CD14-positive monocyte (primary cell): ENCODE results near the gene CBX4. TPM values are rescaled to one million over a fixed set of nuclear protein-coding genes. Genes with fewer than 3 reads are reported as not detected.

Experiments
- DNase-seq, 3 donors: peaks; one replicate each; pipeline ENCODE4 v3.0.0-alpha.2; 2011 to 2022
- H2AFZ ChIP-seq: 2 replicates; pipeline ENCODE4 v1.6.0; 2012; ENCODE audit warnings: mild to moderate bottlenecking, low read depth, low read length, inconsistent platforms; ENCODE audit not compliant: insufficient read depth, poor library complexity, severe bottlenecking
- H3K27ac ChIP-seq, 2 donors: 1 replicate in 1 of 2; 2 replicates in 1 of 2; pipeline ENCODE4 v1.5.1; 2012 to 2013; ENCODE audit warnings: low read length in 2 of 2, control low read depth in 1 of 2, inconsistent platforms in 1 of 2, low read depth in 1 of 2, mild to moderate bottlenecking in 1 of 2
- H3K27me3 ChIP-seq, 2 donors: one replicate each; pipeline versions ENCODE4 v1.6.0 to v1.6.1; 2011 to 2013; ENCODE audit warnings: low read length in 2 of 2; ENCODE audit not compliant: control insufficient read depth in 2 of 2, insufficient read depth in 2 of 2
- H3K36me3 ChIP-seq, 2 donors: replicated peaks in 1 of 2; 1 replicate in 1 of 2; 2 replicates in 1 of 2; pipeline versions ENCODE4 v1.5.1 to v1.6.1; 2012 to 2013; ENCODE audit warnings: low read length in 2 of 2, control low read depth in 1 of 2, inconsistent platforms in 1 of 2, mild to moderate bottlenecking in 1 of 2; ENCODE audit not compliant: insufficient read depth in 2 of 2, control insufficient read depth in 1 of 2
- H3K4me1 ChIP-seq, 2 donors: 1 replicate in 1 of 2; 2 replicates in 1 of 2; pipeline versions ENCODE4 v1.5.1 to v1.6.1; 2012 to 2013; ENCODE audit warnings: low read length in 2 of 2, control low read depth in 1 of 2, inconsistent platforms in 1 of 2, mild to moderate bottlenecking in 1 of 2, moderate library complexity in 1 of 2; ENCODE audit not compliant: insufficient read depth in 2 of 2, control insufficient read depth in 1 of 2
- H3K4me2 ChIP-seq: replicated peaks from 2 replicates; pipeline ENCODE3; 2012; ENCODE audit warnings: low read length, moderate library complexity, mild to moderate bottlenecking; ENCODE audit not compliant: poor library complexity, severe bottlenecking; ENCODE audit errors: extremely low read depth
- H3K4me3 ChIP-seq, 3 experiments: fragments of 200-600 bp in 1 of 3; sonication (generic) in 1 of 3; replicated peaks in 1 of 3; 1 replicate in 2 of 3; 2 replicates in 1 of 3; pipeline ENCODE4 v1.5.1; 2011 to 2013; ENCODE audit warnings: low read length in 3 of 3, mild to moderate bottlenecking in 3 of 3, control low read depth in 2 of 3, low read depth in 2 of 3, inconsistent platforms in 1 of 3, moderate library complexity in 1 of 3
- H3K79me2 ChIP-seq: 2 replicates; pipeline ENCODE4 v1.6.0; 2012; ENCODE audit warnings: mild to moderate bottlenecking, control low read depth, inconsistent platforms, low read length, moderate library complexity; ENCODE audit not compliant: insufficient read depth
- H3K9ac ChIP-seq: 2 replicates; pipeline ENCODE4 v1.6.0; 2017; ENCODE audit warnings: low read length, mild to moderate bottlenecking; ENCODE audit not compliant: insufficient read depth, poor library complexity, severe bottlenecking
- H3K9me3 ChIP-seq, 2 donors: replicated peaks in 1 of 2; 1 replicate in 1 of 2; 2 replicates in 1 of 2; pipeline versions ENCODE4 v1.5.1 to v1.6.1; 2012 to 2013; ENCODE audit warnings: low read length in 2 of 2, control low read depth in 1 of 2; ENCODE audit not compliant: control insufficient read depth in 1 of 2, insufficient read depth in 1 of 2
- H4K20me1 ChIP-seq: 2 replicates; pipeline ENCODE4 v1.6.0; 2012; ENCODE audit warnings: mild to moderate bottlenecking, low read length, control low read depth, moderate library complexity; ENCODE audit not compliant: insufficient read depth
- H3K27ac Mint-ChIP-seq, 7 donors: one replicate each; pipeline ENCODE4 v1.8.0; 2020; ENCODE audit warnings: mild to moderate bottlenecking in 7 of 7, mixed read lengths in 7 of 7, moderate library complexity in 6 of 7, inconsistent platforms in 2 of 7
- H3K27me3 Mint-ChIP-seq, 3 donors: one replicate each; pipeline ENCODE4 v1.8.0; 2021 to 2022; ENCODE audit warnings: low read depth in 3 of 3, mild to moderate bottlenecking in 3 of 3, mixed read lengths in 3 of 3, moderate library complexity in 3 of 3, inconsistent platforms in 1 of 3
- H3K36me3 Mint-ChIP-seq, 2 donors: one replicate each; pipeline ENCODE4 v1.8.0; 2020; ENCODE audit warnings: mixed read lengths in 2 of 2, inconsistent platforms in 1 of 2, mild to moderate bottlenecking in 1 of 2
- H3K4me1 Mint-ChIP-seq: one replicate; pipeline ENCODE4 v1.8.0; 2020; ENCODE audit warnings: mild to moderate bottlenecking, mixed read lengths
- H3K4me3 Mint-ChIP-seq, 2 donors: one replicate each; pipeline ENCODE4 v1.8.0; 2020; ENCODE audit warnings: mild to moderate bottlenecking in 2 of 2, mixed read lengths in 2 of 2, moderate library complexity in 1 of 2
- H3K9me3 Mint-ChIP-seq, 7 donors: one replicate each; pipeline ENCODE4 v1.8.0; 2020 to 2022; ENCODE audit warnings: mixed read lengths in 7 of 7, mild to moderate bottlenecking in 6 of 7, moderate library complexity in 6 of 7, inconsistent platforms in 2 of 7
- WGBS: methylation state at CpG from one replicate; pipeline ENCODE4 v1.1.5; 2013; ENCODE audit warnings: missing lambda C conversion rate; ENCODE audit not compliant: insufficient coverage; 5-methylcytosine and 5-hydroxymethylcytosine counted together
- intact Hi-C, 2 donors: fragments of 100-400 bp; cut with micrococcal nuclease; formaldehyde crosslinking; loops; one replicate each; pipeline versions ENCODE4 v1.15.0 to v1.15.1; 2023
- polyA plus RNA-seq, 3 donors: library from polyadenylated mRNA; depleted of rRNA in 1 of 3; unstranded in 2 of 3; stranded (reverse) in 1 of 3; fragments of 300-500 nt in 2 of 3; fragments of >200 nt in 1 of 3; fragmentation: Illumina TruSeq in 2 of 3; gene quantifications; 1 replicate in 2 of 3; 2 replicates in 1 of 3; pipeline ENCODE4 v1.2.3, GENCODE V29; 2012 to 2021
- TF ChIP-seq, protein P1 (sequence below): fragments of 200-600 bp; IDR thresholded peaks from one replicate; pipeline ENCODE4 v1.8.0; 2022; ENCODE audit warnings: antibody characterized with exemption, mild to moderate bottlenecking

The CBX4 gene
- polyA plus RNA-seq, 3 donors = 1.4 to 82.8 (median 3.6) TPM

DNA sequence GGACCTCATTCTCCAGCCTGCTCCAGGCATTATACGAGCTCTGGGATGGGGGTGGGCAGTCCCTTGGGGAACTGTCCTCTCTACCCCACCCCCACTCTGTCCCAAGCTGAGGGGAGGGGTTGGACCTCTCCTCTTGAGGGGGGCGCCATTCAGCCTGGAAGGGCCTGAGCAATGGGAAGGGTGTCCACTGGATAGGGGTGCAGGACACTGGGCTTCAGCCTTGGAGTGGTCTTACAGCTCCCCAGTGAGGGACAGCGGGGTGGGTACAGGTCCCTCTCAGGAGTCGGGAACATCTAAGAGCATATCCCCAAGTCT, 32.8 kb downstream of the CBX4 start:
- peaks cover 6 to 59% (median 42%) of the 10 kb centered on the region in 7 donors for H3K9me3 Mint-ChIP-seq
- peaks cover 92 to 98% (median 96%) of the 10 kb centered on the region in 3 donors for H3K27me3 Mint-ChIP-seq
- Histone ChIP-seq H3K4me1 (peaks cover 61 to 66% of the 10 kb centered on the region in 2 donors), H3K9me3 (peaks cover 21 to 51% of the 10 kb centered on the region in 2 donors), H3K27ac (no peak overlapping the region), H3K27me3 (peaks cover 79 to 93% of the 10 kb centered on the region in 2 donors), H3K4me2 (no peak overlapping the region), H3K4me3 (no peak overlapping the region), H4K20me1 (peaks cover 36% of the 10 kb centered on the region), H3K36me3 (no peaks in the 10 kb centered on the region), H3K9ac (no peak overlapping the region), H3K79me2 (no peaks in the 10 kb centered on the region), H2AFZ (no peak overlapping the region)
- DNase-seq = no peak
- H3K27ac Mint-ChIP-seq = peak overlapping the region in 1 of 7 donors; percentile 44
- H3K4me1 Mint-ChIP-seq = peaks cover 56% of the 10 kb centered on the region
- TF ChIP-seq, protein P1, sequence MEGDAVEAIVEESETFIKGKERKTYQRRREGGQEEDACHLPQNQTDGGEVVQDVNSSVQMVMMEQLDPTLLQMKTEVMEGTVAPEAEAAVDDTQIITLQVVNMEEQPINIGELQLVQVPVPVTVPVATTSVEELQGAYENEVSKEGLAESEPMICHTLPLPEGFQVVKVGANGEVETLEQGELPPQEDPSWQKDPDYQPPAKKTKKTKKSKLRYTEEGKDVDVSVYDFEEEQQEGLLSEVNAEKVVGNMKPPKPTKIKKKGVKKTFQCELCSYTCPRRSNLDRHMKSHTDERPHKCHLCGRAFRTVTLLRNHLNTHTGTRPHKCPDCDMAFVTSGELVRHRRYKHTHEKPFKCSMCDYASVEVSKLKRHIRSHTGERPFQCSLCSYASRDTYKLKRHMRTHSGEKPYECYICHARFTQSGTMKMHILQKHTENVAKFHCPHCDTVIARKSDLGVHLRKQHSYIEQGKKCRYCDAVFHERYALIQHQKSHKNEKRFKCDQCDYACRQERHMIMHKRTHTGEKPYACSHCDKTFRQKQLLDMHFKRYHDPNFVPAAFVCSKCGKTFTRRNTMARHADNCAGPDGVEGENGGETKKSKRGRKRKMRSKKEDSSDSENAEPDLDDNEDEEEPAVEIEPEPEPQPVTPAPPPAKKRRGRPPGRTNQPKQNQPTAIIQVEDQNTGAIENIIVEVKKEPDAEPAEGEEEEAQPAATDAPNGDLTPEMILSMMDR = no peak
- peaks cover 23 to 25% of the 10 kb centered on the region in 2 donors for H3K36me3 Mint-ChIP-seq
- WGBS = 16% methylated on average over 2 of the region's 4 CpGs
- H3K4me3 Mint-ChIP-seq = peak overlapping the region in 1 of 2 donors; percentile 90
- intact Hi-C loops = no loop called here

DNA sequence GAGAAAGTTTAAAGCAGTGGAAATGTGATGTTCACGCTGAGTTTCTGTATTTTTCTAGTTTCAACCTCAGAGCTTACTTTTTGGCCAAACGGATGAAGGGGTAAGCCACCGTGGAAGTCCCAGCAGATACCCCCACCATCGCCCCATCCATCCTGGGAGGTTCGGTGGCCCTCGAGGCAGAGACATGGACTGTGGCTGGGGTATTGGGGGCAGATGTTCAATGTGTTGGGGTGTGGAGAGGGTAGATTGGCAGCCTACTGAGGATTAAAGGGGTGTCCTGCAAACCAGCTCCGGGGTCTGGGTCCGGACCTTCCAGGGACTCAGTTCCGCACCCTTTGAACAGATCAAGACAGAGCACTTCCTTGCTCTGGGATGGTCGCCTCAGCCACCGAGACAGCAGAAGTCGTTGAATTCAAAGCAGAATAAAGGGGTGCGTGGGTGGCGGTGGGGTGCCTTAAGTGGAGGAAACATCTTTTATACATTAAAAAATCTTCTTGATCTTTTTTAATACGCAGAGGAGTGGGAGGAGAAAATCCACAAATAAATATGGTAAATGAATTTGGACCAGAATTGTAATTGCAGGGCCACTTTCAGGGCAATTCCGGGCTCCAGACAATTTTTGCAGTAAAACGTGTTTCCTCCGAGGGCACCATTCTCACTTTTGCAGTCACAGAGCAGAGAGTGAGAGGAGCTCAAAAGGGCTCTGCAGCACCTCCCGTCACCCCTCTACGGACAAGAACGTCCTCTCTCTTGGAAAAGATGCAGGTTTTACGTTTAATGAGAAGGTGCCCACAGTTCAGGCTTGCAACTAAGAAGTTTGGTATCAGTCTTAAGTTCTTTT, 34.2 kb downstream of the CBX4 start:
- no peak for DNase-seq
- Histone ChIP-seq H4K20me1 (peaks cover 36% of the 10 kb centered on the region), H3K9ac (no peak overlapping the region), H3K9me3 (peaks cover 18 to 63% of the 10 kb centered on the region in 2 donors), H3K36me3 (no peaks in the 10 kb centered on the region), H3K4me2 (peak overlapping the region; percentile 70), H3K27ac (no peak overlapping the region), H3K4me1 (peaks cover 64 to 67% of the 10 kb centered on the region in 2 donors), H2AFZ (no peak overlapping the region), H3K4me3 (peak overlapping the region in 1 of 3 experiments; percentile 66), H3K79me2 (no peaks in the 10 kb centered on the region), H3K27me3 (peaks cover 82 to 95% of the 10 kb centered on the region in 2 donors)
- 4% methylated on average over 6 of the region's 22 CpGs for WGBS
- intact Hi-C loops = no loop called here
- Mint-ChIP-seq H3K9me3 (peaks cover 6 to 65% (median 44%) of the 10 kb centered on the region in 7 donors), H3K27ac (peak overlapping the region in 3 of 7 donors; percentile 43 to 83 (median 66)), H3K4me3 (peak overlapping the region in 1 of 2 donors; percentile 90), H3K36me3 (peaks cover 27 to 29% of the 10 kb centered on the region in 2 donors), H3K4me1 (peaks cover 60% of the 10 kb centered on the region), H3K27me3 (peaks cover 92 to 99% (median 96%) of the 10 kb centered on the region in 3 donors)
- TF ChIP-seq, protein P1 = no peak
